ENCODE results near the gene LHFPL4. TPM values are rescaled to one million over a fixed set of nuclear protein-coding genes. Genes with fewer than 3 reads are reported as not detected.
A peak's percentile ranks its signal among the peaks of the same experiment; 100 is the strongest.
"Not testable (repeated sequence)": the region's sequence is repeated elsewhere in the genome, so short reads cannot be mapped to it uniquely, and the experiment has no call there.

LHFPL4 gene
- total RNA-seq (2014; rRNA removed; shearing (Covaris generic)) (not detected in 2 replicates), polyA plus RNA-seq (2016; fragmentation: Nextera tagmentation; extraction: Ambion mirVana) (0.19 and 0.23 TPM in 2 replicates)

DNA sequence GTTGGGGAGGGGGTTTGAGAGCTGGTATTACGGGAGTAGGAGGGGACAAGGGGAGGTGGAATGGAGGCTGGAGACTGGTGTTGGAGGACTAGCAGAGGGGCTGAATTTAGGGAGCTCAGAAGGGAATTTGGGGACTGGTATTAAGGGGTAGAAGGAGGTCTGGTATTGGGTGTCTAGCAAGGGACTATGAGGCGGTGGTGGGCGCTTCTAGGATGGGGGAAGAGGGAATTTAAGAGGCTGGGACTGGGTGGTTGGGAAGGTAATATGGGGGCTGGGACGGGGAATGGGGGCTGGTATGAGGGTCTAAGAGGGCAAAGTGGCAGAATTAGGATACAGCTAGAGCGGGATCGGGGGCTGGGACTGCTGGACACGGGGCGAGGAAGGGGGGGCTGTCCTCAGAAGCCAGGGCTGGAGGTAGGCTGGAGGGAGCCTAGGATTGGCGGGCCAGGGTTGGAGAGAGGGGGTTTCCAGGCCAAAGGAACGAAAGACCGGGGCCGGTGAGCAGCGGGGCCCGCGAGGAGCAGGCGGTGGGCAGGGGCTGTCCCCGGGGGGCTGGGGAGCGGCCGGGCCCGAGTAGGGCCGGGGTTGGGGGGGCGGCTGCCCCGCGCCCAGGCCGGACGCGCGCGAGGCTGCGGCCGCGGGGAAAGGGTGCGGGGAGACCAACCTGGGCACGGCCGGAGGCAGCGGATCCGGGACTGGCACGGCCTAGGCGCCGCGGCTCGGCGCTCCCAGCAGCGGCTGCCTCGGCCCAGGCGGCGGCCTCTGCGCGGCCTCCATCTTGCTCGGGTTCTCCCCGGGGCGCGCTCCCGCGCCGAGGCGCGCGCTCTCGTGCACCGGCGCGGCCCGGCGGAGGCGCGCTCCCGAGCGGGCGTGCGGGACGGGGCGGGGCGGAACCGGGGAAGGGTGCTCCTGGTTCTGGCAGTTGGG, at the start of gene LHFPL4:
TSS of gene LHFPL4 (minus strand) at position 802 of the 927 bp plus-strand sequence. CDS start 1,143 bp downstream, outside the sequence.
- no peak for TF ChIP-seq EZH2phosphoT487 (IDR thresholded peaks at IDR 0.05; ENCODE audit: insufficient read depth, low read depth)
- TF ChIP-seq EZH2 (IDR thresholded peaks at IDR 0.05; ENCODE audit: insufficient read depth, poor library complexity, severe bottlenecking) = no peak
- Histone ChIP-seq H3K36me3 (ENCODE audit: low read depth) (no peaks in the 10 kb centered on the region), H4K20me1 (ENCODE audit: insufficient read depth) (no peaks in the 10 kb centered on the region), H3K4me1 (ENCODE audit: insufficient read depth) (no peaks in the 10 kb centered on the region), H3K9ac (no peak within 1 kb of the TSS), H3K4me2 (ENCODE audit: unreplicated experiment) (no peak within 1 kb of the TSS), H3K4me3 (no peak within 1 kb of the TSS), H3K9me2 (ENCODE audit: insufficient read depth) (no peaks in the 10 kb centered on the region), H3K9me3 (ENCODE audit: low read depth) (no peaks in the 10 kb centered on the region), H3K79me2 (ENCODE audit: insufficient read depth) (no peaks in the 10 kb centered on the region), H3F3A (ENCODE audit: insufficient read depth) (no peaks in the 10 kb centered on the region), H3K27me3 (replicated peaks; ENCODE audit: insufficient read depth) (peaks cover 9% of the 10 kb centered on the region), H3K27ac (no peak within 1 kb of the TSS), H2AFZ (no peak within 1 kb of the TSS)
- no peak for DNase-seq
- 7 to 12% methylated on average over 28 to 48 of the region's 75 CpGs for whole genome bisulfite sequencing, 2 experiments (ENCODE audit: low coverage in 1 of 2, low lambda C conversion rate in 2 of 2, missing lambda C conversion rate in 2 of 2)
- in situ Hi-C loops (cut with MboI) = no loop called here

DNA sequence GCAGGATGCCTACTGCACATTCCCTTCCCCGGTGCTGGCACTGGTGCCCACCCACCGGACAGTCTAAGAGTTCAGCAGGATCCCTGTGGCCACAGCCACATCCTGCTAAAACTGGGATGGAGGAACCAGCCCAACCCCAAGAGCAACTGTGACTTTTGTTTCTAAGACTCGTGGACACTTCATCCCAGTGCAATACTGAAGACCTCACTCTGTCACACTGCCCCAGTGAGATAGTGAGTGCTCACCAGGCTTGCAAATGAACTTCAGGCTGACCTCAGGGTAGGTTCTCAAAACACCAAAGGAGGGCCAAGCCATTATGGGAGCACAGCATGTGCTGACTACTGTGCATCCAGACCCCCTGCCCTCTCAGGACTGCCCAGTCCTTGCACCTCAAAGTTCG, 49.0 kb upstream of the LHFPL4 start:
- no peaks in the 10 kb centered on the region for H3K9me2 ChIP-seq (ENCODE audit: insufficient read depth)
- H3K4me3 ChIP-seq = no peak overlapping the region
- H3K27me3 ChIP-seq (replicated peaks; ENCODE audit: insufficient read depth) = no peaks in the 10 kb centered on the region
- in situ Hi-C loops (cut with MboI) = no loop called here
- TF ChIP-seq EZH2phosphoT487 (IDR thresholded peaks at IDR 0.05; ENCODE audit: insufficient read depth, low read depth) (no peak), EZH2 (IDR thresholded peaks at IDR 0.05; ENCODE audit: insufficient read depth, poor library complexity, severe bottlenecking) (no peak)
- H3K9me3 ChIP-seq (ENCODE audit: low read depth) = no peaks in the 10 kb centered on the region
- H3F3A ChIP-seq (ENCODE audit: insufficient read depth) = no peaks in the 10 kb centered on the region
- no peaks in the 10 kb centered on the region for H3K4me1 ChIP-seq (ENCODE audit: insufficient read depth)
- no peaks in the 10 kb centered on the region for H3K36me3 ChIP-seq (ENCODE audit: low read depth)
- H3K79me2 ChIP-seq (ENCODE audit: insufficient read depth) = no peaks in the 10 kb centered on the region
- no peak overlapping the region for H3K9ac ChIP-seq
- 73 to 84% methylated on average over 4 of the region's 4 CpGs for WGBS, 2 experiments (ENCODE audit: low coverage in 1 of 2, low lambda C conversion rate in 2 of 2, missing lambda C conversion rate in 2 of 2)
- no peak overlapping the region for H2AFZ ChIP-seq
- H4K20me1 ChIP-seq (ENCODE audit: insufficient read depth) = no peaks in the 10 kb centered on the region
- DNase-seq = no peak
- H3K27ac ChIP-seq = no peak overlapping the region
- no peak overlapping the region for H3K4me2 ChIP-seq (ENCODE audit: unreplicated experiment)

DNA sequence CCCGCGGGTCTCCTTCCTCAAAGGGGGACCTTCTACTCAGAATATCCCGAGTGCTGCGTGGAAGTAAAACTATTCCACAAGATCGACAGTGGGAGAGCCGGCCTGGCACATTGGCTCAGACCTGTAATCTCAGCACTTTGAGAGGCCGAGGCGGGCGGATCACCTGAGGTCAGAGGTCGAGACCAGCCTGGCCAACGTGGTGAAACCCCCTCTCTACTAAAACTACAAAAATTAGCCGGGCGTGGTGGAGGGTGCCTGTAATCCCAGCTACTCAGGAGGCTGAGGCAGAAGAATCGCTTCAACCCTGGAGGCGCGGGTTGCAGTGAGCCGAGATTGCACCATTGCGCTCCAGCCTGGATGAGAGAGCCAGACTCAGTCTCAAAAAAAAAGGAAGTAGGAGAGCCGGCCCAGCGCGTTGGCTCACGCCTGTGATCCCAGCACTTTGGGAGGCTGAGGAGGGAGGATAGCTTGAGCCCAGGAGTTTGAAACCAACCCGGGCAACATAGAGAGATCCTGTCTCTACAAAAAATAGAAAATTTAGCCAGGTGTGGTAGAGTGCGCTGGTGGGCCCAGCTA, 47.5 kb upstream of the LHFPL4 start:
- H3K4me2 ChIP-seq (ENCODE audit: unreplicated experiment) = peak overlapping the region; percentile 20
- H3K4me1 ChIP-seq (ENCODE audit: insufficient read depth); H3K9me2 ChIP-seq (ENCODE audit: insufficient read depth); DNase-seq; H4K20me1 ChIP-seq (ENCODE audit: insufficient read depth); H3K27me3 ChIP-seq (replicated peaks; ENCODE audit: insufficient read depth); H3K27ac ChIP-seq; H3K9ac ChIP-seq; H3K79me2 ChIP-seq (ENCODE audit: insufficient read depth); H3K36me3 ChIP-seq (ENCODE audit: low read depth); H3F3A ChIP-seq (ENCODE audit: insufficient read depth); H3K9me3 ChIP-seq (ENCODE audit: low read depth); in situ Hi-C loops (cut with MboI): not testable (repeated sequence)
- WGBS, 2 experiments (ENCODE audit: low coverage in 1 of 2, low lambda C conversion rate in 2 of 2, missing lambda C conversion rate in 2 of 2) = 71 to 73% methylated on average over 21 to 24 of the region's 24 CpGs
- peak overlapping the region; percentile 42 for H3K4me3 ChIP-seq
- peak overlapping the region; percentile 53; the same call in 1 of the 2 replicates for H2AFZ ChIP-seq

DNA sequence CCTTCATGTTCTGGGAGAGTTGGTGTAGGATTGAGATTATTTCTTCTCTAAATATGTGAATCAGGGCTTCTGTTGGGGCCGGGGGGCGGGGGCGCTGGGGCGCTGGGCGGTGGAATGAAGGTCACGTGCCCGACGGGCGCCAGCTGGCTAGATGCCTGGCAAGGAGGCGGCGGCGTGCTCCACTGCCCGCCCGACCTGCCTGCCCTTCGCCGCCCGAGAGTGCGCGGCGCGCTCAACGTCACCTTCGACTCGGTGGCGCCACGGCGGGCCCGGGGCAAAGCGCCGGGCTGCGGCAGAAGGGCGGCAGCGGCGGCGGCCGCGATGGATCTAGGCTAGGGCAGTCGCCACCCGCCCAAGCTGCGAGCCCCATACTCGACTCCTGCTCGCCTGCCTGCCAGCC, 47.0 kb upstream of the LHFPL4 start:
- no peak overlapping the region for H3K27ac ChIP-seq
- 4 to 5% methylated on average over 31 to 42 of the region's 42 CpGs for WGBS, 2 experiments (ENCODE audit: low coverage in 1 of 2, low lambda C conversion rate in 2 of 2, missing lambda C conversion rate in 2 of 2)
- no peaks in the 10 kb centered on the region for H3K9me3 ChIP-seq (ENCODE audit: low read depth)
- H4K20me1 ChIP-seq (ENCODE audit: insufficient read depth) = no peaks in the 10 kb centered on the region
- peak; percentile 34 for DNase-seq
- TF ChIP-seq EZH2phosphoT487 (IDR thresholded peaks at IDR 0.05; ENCODE audit: insufficient read depth, low read depth) (no peak), EZH2 (IDR thresholded peaks at IDR 0.05; ENCODE audit: insufficient read depth, poor library complexity, severe bottlenecking) (no peak)
- in situ Hi-C loops (cut with MboI) = no loop called here
- H3K4me2 ChIP-seq (ENCODE audit: unreplicated experiment) = peak overlapping the region; percentile 20
- no peaks in the 10 kb centered on the region for H3F3A ChIP-seq (ENCODE audit: insufficient read depth)
- peak overlapping the region; percentile 42 for H3K4me3 ChIP-seq
- H2AFZ ChIP-seq = peak overlapping the region; percentile 53; the same call in 1 of the 2 replicates
- H3K9me2 ChIP-seq (ENCODE audit: insufficient read depth) = no peaks in the 10 kb centered on the region
- no peaks in the 10 kb centered on the region for H3K79me2 ChIP-seq (ENCODE audit: insufficient read depth)
- H3K36me3 ChIP-seq (ENCODE audit: low read depth) = no peaks in the 10 kb centered on the region
- no peaks in the 10 kb centered on the region for H3K4me1 ChIP-seq (ENCODE audit: insufficient read depth)
- H3K27me3 ChIP-seq (replicated peaks; ENCODE audit: insufficient read depth) = no peaks in the 10 kb centered on the region
- H3K9ac ChIP-seq = no peak overlapping the region
